Heart right ventricle (tissue), 16 donors: Measurements from ENCODE around the gene PCDH15. TPM values are rescaled to one million over a fixed set of nuclear protein-coding genes. Genes with fewer than 3 reads are reported as not detected.
"Not testable (repeated sequence)": the region's sequence is repeated elsewhere in the genome, so short reads cannot be mapped to it uniquely, and the experiment has no call there.

Experiments
- ATAC-seq, 8 donors: fragments of 200-7000 bp; cut with Tn5 transposase; one replicate each; pipeline ENCODE4 v1.9.1; 2020; ENCODE audit warnings: mild to moderate bottlenecking in 8 of 8, moderate library complexity in 8 of 8, moderate number of reproducible peaks in 1 of 8
- DNase-seq, 2 donors: peaks; one replicate each; pipeline ENCODE4 v3.0.0-alpha.2; 2020
- H3K27ac ChIP-seq, 10 donors: fragments of 200-600 bp; sonication (generic) in 2 of 10; one replicate each; pipeline versions ENCODE4 v1.5.0 to v1.8.0; 2020 to 2022; ENCODE audit warnings: mild to moderate bottlenecking in 3 of 10
- H3K27me3 ChIP-seq, 7 donors: fragments of 200-600 bp; one replicate each; pipeline ENCODE4 v1.8.0; 2021 to 2022; ENCODE audit warnings: mild to moderate bottlenecking in 2 of 7
- H3K36me3 ChIP-seq, 9 donors: fragments of 200-600 bp; sonication (generic) in 1 of 9; one replicate each; pipeline versions ENCODE4 v1.5.0 to v1.8.0; 2020 to 2022; ENCODE audit warnings: mild to moderate bottlenecking in 2 of 9
- H3K4me1 ChIP-seq, 9 donors: fragments of 200-600 bp; sonication (generic) in 1 of 9; one replicate each; pipeline versions ENCODE4 v1.5.0 to v1.8.0; 2020 to 2022; ENCODE audit warnings: mild to moderate bottlenecking in 4 of 9
- H3K4me3 ChIP-seq, 10 donors: fragments of 200-600 bp; sonication (generic) in 2 of 10; one replicate each; pipeline versions ENCODE4 v1.5.0 to v1.8.0; 2020 to 2022; ENCODE audit warnings: mild to moderate bottlenecking in 7 of 10, moderate library complexity in 2 of 10
- H3K9me3 ChIP-seq, 11 donors: fragments of 200-600 bp in 10 of 11; sonication (generic) in 2 of 11; one replicate each; pipeline versions ENCODE4 v1.5.0 to v1.8.0; 2013 to 2022; ENCODE audit warnings: mild to moderate bottlenecking in 2 of 11, control low read depth in 1 of 11, moderate library complexity in 1 of 11
- CTCF ChIP-seq, 9 donors: fragments of 200-600 bp; sonication (generic) in 2 of 9; IDR thresholded peaks; one replicate each; pipeline versions ENCODE4 v1.5.0 to v1.8.0; 2021 to 2022; ENCODE audit warnings: antibody characterized with exemption in 9 of 9, mild to moderate bottlenecking in 5 of 9, moderate library complexity in 1 of 9
- WGBS, 2 donors: extraction: QIAGEN DNeasy Blood & Tissue Kit; methylation state at CpG; one replicate each; pipeline ENCODE4 v1.1.7; 2013; ENCODE audit warnings: inconsistent platforms in 1 of 2; 5-methylcytosine and 5-hydroxymethylcytosine counted together
- intact Hi-C, 10 donors: fragments of 100-400 bp; cut with DNase I; formaldehyde crosslinking; loops; one replicate each; pipeline versions ENCODE4 v1.11.1 to v1.14.2; 2022
- polyA plus RNA-seq, 2 donors: library from polyadenylated mRNA; stranded (reverse); fragments of 200-250 nt; gene quantifications; one replicate each; pipeline ENCODE4 v1.2.3, GENCODE V29; 2013
- total RNA-seq, 10 donors: library from RNA; stranded (reverse); fragmentation: NEBNext Ultra II Directional in 3 of 10; extraction: Animal tissue kit (Norgen Biotek cat#: 25700) in 3 of 10; gene quantifications; one replicate each; pipeline versions ENCODE4 v1.2.1 to v1.2.4, GENCODE V29; 2021 to 2023
- donor health status: Arrhythmogenic right ventricular cardiomyopathy.
- donor health status: ischemic (EF 13 %, LVEDD 7.1; RV severe dilation, severe dysfunction).
- donor health status: healthy with polysubstance abuse.
- donor health status: DM: no; HTN: yes; CAD: no.
- donor health status: DM: no; HTN: no; CAD: no.
- donor health status: ischemic (EF 25% LVEDD 6.9; RV normal size, moderate dysfunction).
- donor health status: ischemic (EF 25% LVEDD 5.7; RV mildly dilated, moderate dysfunction).
- donor health status: healthy.
- donor health status: DM: yes; HTN: yes; CAD: no.
- donor health status: Ischemic cardiomyopathy.
- donor health status: ischemic (EF 35%, LVEDD 5.7; RV mildly dilated, moderate dysfunction).
- donor health status: nonischemic (EF 11% LVEDD 7.7; RV severe dilation, severe dysfunction).
- donor health status: DM: yes; HTN: yes; CAD: no.
- donor health status: PGD.
- donor health status: ischemic (EF 29% LVEDD 5.4; RV normal size, mild dysfunction).
- donor health status: nonischemic (EF 23%, LVEDD 6.1; RV moderate dilation, normal function).

PCDH15 gene
- total and polyA plus RNA-seq, 12 donors, result 0.05 to 1.00 (median 0.34) TPM

- H3K27ac ChIP-seq, result no peak overlapping the region
- no peak for DNase-seq
- no peaks in the 10 kb centered on the region for H3K4me1 ChIP-seq
- 57 to 60% methylated on average over 6 of the region's 6 CpGs for WGBS, 2 donors
- no peak for TF ChIP-seq CTCF (IDR thresholded peaks at IDR 0.05)
- no peaks in the 10 kb centered on the region for H3K9me3 ChIP-seq
- no peak for ATAC-seq
- intact Hi-C loops, result no loop called here
- H3K4me3 ChIP-seq, result no peak overlapping the region
- H3K27me3 ChIP-seq, result no peaks in the 10 kb centered on the region
- H3K36me3 ChIP-seq, result no peaks in the 10 kb centered on the region
Measured at GRCh38 chr10:54396031-54396430, 405.0 kb downstream of the PCDH15 start.

- ATAC-seq, DNase-seq, H3K27ac ChIP-seq, intact Hi-C loops, H3K36me3 ChIP-seq, H3K4me1 ChIP-seq, H3K4me3 ChIP-seq, H3K9me3 ChIP-seq, H3K27me3 ChIP-seq: not testable (repeated sequence)
- 61 to 64% methylated on average over 6 of the region's 6 CpGs for WGBS, 2 donors
Measured at GRCh38 chr10:54394598-54394997, 406.4 kb downstream of the PCDH15 start.

- no peak for DNase-seq
- no peak for TF ChIP-seq CTCF (IDR thresholded peaks at IDR 0.05)
- no peak for ATAC-seq
- Histone ChIP-seq H3K27me3 (no peaks in the 10 kb centered on the region), H3K9me3 (no peaks in the 10 kb centered on the region), H3K4me3 (no peak overlapping the region), H3K4me1 (no peaks in the 10 kb centered on the region), H3K36me3 (no peaks in the 10 kb centered on the region), H3K27ac (no peak overlapping the region)
- 78 to 83% methylated on average over 1 of the region's 1 CpG for WGBS, 2 donors
- intact Hi-C loops, result no loop called here
Measured at GRCh38 chr10:54372179-54372578, 428.9 kb downstream of the PCDH15 start.

GRCh38 chr10:54368984-54369383 is 432.0 kb downstream of the PCDH15 start:
- TF ChIP-seq CTCF (IDR thresholded peaks at IDR 0.05), result no peak
- no peak overlapping the region for H3K27ac ChIP-seq
- 59 to 65% methylated on average over 3 of the region's 3 CpGs for WGBS, 2 donors
- H3K36me3 ChIP-seq, result no peaks in the 10 kb centered on the region
- no peaks in the 10 kb centered on the region for H3K9me3 ChIP-seq
- intact Hi-C loops, result no loop called here
- H3K4me3 ChIP-seq, result no peak overlapping the region
- no peaks in the 10 kb centered on the region for H3K27me3 ChIP-seq
- ATAC-seq (no peak), DNase-seq (no peak)
- H3K4me1 ChIP-seq, result no peaks in the 10 kb centered on the region

- WGBS, 2 donors, result 45 to 54% methylated on average over 1 of the region's 1 CpG
Measured at GRCh38 chr10:54363390-54363789, 437.6 kb downstream of the PCDH15 start.

More at GRCh38 chr10:54363390-54363789, 437.6 kb downstream of the PCDH15 start:
- no peaks in the 10 kb centered on the region for H3K4me1 ChIP-seq
- no peak for TF ChIP-seq CTCF (IDR thresholded peaks at IDR 0.05)
- ATAC-seq (no peak), DNase-seq (no peak)
- H3K36me3 ChIP-seq, result no peaks in the 10 kb centered on the region
- H3K9me3 ChIP-seq, result peaks cover 0 to 8% (median 0%) of the 10 kb centered on the region in 11 donors
- H3K27ac ChIP-seq, result no peak overlapping the region
- intact Hi-C loops, result no loop called here
- no peaks in the 10 kb centered on the region for H3K27me3 ChIP-seq
- H3K4me3 ChIP-seq, result no peak overlapping the region
